ENCODE results near the gene SP140.

Gene SP140

GRCh38 chr2:230230087-230230486, 4.6 kb downstream of the SP140 start:
- Histone ChIP-seq H3K4me1 (ENCODE audit: low read length) (peaks cover 17% of the 10 kb centered on the region), H3K27ac (ENCODE audit: low read length) (no peak overlapping the region), H3K9me2 (replicated peaks; ENCODE audit: insufficient read depth, low read length) (no peaks in the 10 kb centered on the region), H3K9ac (ENCODE audit: low read length) (no peak overlapping the region), H3F3A (ENCODE audit: insufficient read depth, low read length) (peaks cover 14% of the 10 kb centered on the region), H3K79me2 (ENCODE audit: low read length) (peaks cover 68% of the 10 kb centered on the region), H2AFZ (ENCODE audit: low read length) (no peak overlapping the region), H4K20me1 (ENCODE audit: insufficient read depth, low read length) (no peaks in the 10 kb centered on the region), H3K36me3 (replicated peaks; ENCODE audit: insufficient read depth, low read length) (no peaks in the 10 kb centered on the region), H3K9me3 (replicated peaks; ENCODE audit: insufficient read depth, low read length) (no peaks in the 10 kb centered on the region), H3K4me3 (ENCODE audit: low read length) (no peak overlapping the region), H3K27me3 (replicated peaks; ENCODE audit: insufficient read depth, low read length) (no peaks in the 10 kb centered on the region), H3K4me2 (ENCODE audit: low read depth, low read length) (no peak overlapping the region)
- TF ChIP-seq EZH2 (optimal IDR thresholded peaks at IDR 0.05; ENCODE audit: low read depth, low read length) = no peak
- TF ChIP-seq EZH2phosphoT487 (IDR thresholded peaks at IDR 0.05; ENCODE audit: low read length) = no peak
- no peak for DNase-seq

- H3K4me1 ChIP-seq (ENCODE audit: low read length) = peaks cover 16% of the 10 kb centered on the region
- H3K9me3 ChIP-seq (replicated peaks; ENCODE audit: insufficient read depth, low read length) = no peaks in the 10 kb centered on the region
- H4K20me1 ChIP-seq (ENCODE audit: insufficient read depth, low read length) = no peaks in the 10 kb centered on the region
- no peak overlapping the region for H3K4me2 ChIP-seq (ENCODE audit: low read depth, low read length)
- no peak overlapping the region for H3K27ac ChIP-seq (ENCODE audit: low read length)
- H3K9ac ChIP-seq (ENCODE audit: low read length) = no peak overlapping the region
- TF ChIP-seq EZH2 (optimal IDR thresholded peaks at IDR 0.05; ENCODE audit: low read depth, low read length) (no peak), EZH2phosphoT487 (IDR thresholded peaks at IDR 0.05; ENCODE audit: low read length) (no peak), CTCF (IDR thresholded peaks at IDR 0.05; ENCODE audit: low read length) (no peak)
- peaks cover 68% of the 10 kb centered on the region for H3K79me2 ChIP-seq (ENCODE audit: low read length)
- DNase-seq = no peak
- peaks cover 9% of the 10 kb centered on the region for H3F3A ChIP-seq (ENCODE audit: insufficient read depth, low read length)
- no peaks in the 10 kb centered on the region for H3K27me3 ChIP-seq (replicated peaks; ENCODE audit: insufficient read depth, low read length)
- H3K9me2 ChIP-seq (replicated peaks; ENCODE audit: insufficient read depth, low read length) = no peaks in the 10 kb centered on the region
- no peaks in the 10 kb centered on the region for H3K36me3 ChIP-seq (replicated peaks; ENCODE audit: insufficient read depth, low read length)
- no peak overlapping the region for H2AFZ ChIP-seq (ENCODE audit: low read length)
- H3K4me3 ChIP-seq (ENCODE audit: low read length) = no peak overlapping the region
These were observed 5.1 kb downstream of the SP140 start for GRCh38 chr2:230230496-230231200.

GRCh38 chr2:230231251-230231650, 5.7 kb downstream of the SP140 start:
- no peak for DNase-seq
- Histone ChIP-seq H3K4me1 (ENCODE audit: low read length) (peaks cover 16% of the 10 kb centered on the region), H3K4me3 (ENCODE audit: low read length) (no peak overlapping the region), H3F3A (ENCODE audit: insufficient read depth, low read length) (peaks cover 3% of the 10 kb centered on the region), H3K27me3 (replicated peaks; ENCODE audit: insufficient read depth, low read length) (no peaks in the 10 kb centered on the region), H4K20me1 (ENCODE audit: insufficient read depth, low read length) (no peaks in the 10 kb centered on the region), H3K36me3 (replicated peaks; ENCODE audit: insufficient read depth, low read length) (no peaks in the 10 kb centered on the region), H3K79me2 (ENCODE audit: low read length) (peaks cover 68% of the 10 kb centered on the region), H3K9me3 (replicated peaks; ENCODE audit: insufficient read depth, low read length) (no peaks in the 10 kb centered on the region), H2AFZ (ENCODE audit: low read length) (no peak overlapping the region), H3K27ac (ENCODE audit: low read length) (no peak overlapping the region), H3K4me2 (ENCODE audit: low read depth, low read length) (no peak overlapping the region), H3K9me2 (replicated peaks; ENCODE audit: insufficient read depth, low read length) (no peaks in the 10 kb centered on the region), H3K9ac (ENCODE audit: low read length) (no peak overlapping the region)
- no peak for TF ChIP-seq CTCF (IDR thresholded peaks at IDR 0.05; ENCODE audit: low read length)
- TF ChIP-seq EZH2phosphoT487 (IDR thresholded peaks at IDR 0.05; ENCODE audit: low read length) = no peak
- no peak for TF ChIP-seq EZH2 (optimal IDR thresholded peaks at IDR 0.05; ENCODE audit: low read depth, low read length)

GRCh38 chr2:230234122-230234722, 8.7 kb downstream of the SP140 start:
- TF ChIP-seq EZH2phosphoT487 (IDR thresholded peaks at IDR 0.05; ENCODE audit: low read length) (no peak), EZH2 (optimal IDR thresholded peaks at IDR 0.05; ENCODE audit: low read depth, low read length) (no peak), CTCF (IDR thresholded peaks at IDR 0.05; ENCODE audit: low read length) (no peak)
- Histone ChIP-seq H3K4me3 (ENCODE audit: low read length) (no peak overlapping the region), H3K79me2 (ENCODE audit: low read length) (peaks cover 44% of the 10 kb centered on the region), H3F3A (ENCODE audit: insufficient read depth, low read length) (no peaks in the 10 kb centered on the region), H3K4me1 (ENCODE audit: low read length) (peaks cover 5% of the 10 kb centered on the region), H3K9me2 (replicated peaks; ENCODE audit: insufficient read depth, low read length) (no peaks in the 10 kb centered on the region), H3K4me2 (ENCODE audit: low read depth, low read length) (no peak overlapping the region), H2AFZ (ENCODE audit: low read length) (no peak overlapping the region), H3K9ac (ENCODE audit: low read length) (no peak overlapping the region), H4K20me1 (ENCODE audit: insufficient read depth, low read length) (no peaks in the 10 kb centered on the region), H3K9me3 (replicated peaks; ENCODE audit: insufficient read depth, low read length) (no peaks in the 10 kb centered on the region), H3K27me3 (replicated peaks; ENCODE audit: insufficient read depth, low read length) (no peaks in the 10 kb centered on the region), H3K36me3 (replicated peaks; ENCODE audit: insufficient read depth, low read length) (no peaks in the 10 kb centered on the region), H3K27ac (ENCODE audit: low read length) (no peak overlapping the region)
- DNase-seq = no peak
